ENCODE results near the gene DHX35. TPM values are rescaled to one million over a fixed set of nuclear protein-coding genes. Genes with fewer than 3 reads are reported as not detected.

Gene DHX35
- total and polyA plus RNA-seq, 2 of the 8 experiments (the other 6 are each of a cell fraction or from before 2014, with no cell fraction given) = 21.9 to 27.7 TPM

- no peak for TF ChIP-seq POLR2AphosphoS5 (IDR thresholded peaks at IDR 0.05; ENCODE audit: low read depth, low read length)
- no peak for TF ChIP-seq GTF2F1 (IDR thresholded peaks at IDR 0.05; ENCODE audit: borderline replicate concordance, low read depth, low read length)
- no peak for TF ChIP-seq ASH2L (IDR thresholded peaks at IDR 0.05; ENCODE audit: low read length)
- TF ChIP-seq ATF2 (IDR thresholded peaks at IDR 0.05; ENCODE audit: low read length) = no peak
- no peak for TF ChIP-seq KDM1A (IDR thresholded peaks at IDR 0.05; ENCODE audit: borderline replicate concordance, low read length)
Observed at GRCh38 chr20:39052676-39053075, 90.5 kb downstream of the DHX35 start (continued).
